ENCODE measurements around the gene GRIA4. TPM values are rescaled to one million over a fixed set of nuclear protein-coding genes. Genes with fewer than 3 reads are reported as not detected.
"Not testable (repeated sequence)": the region's sequence is repeated elsewhere in the genome, so short reads cannot be mapped to it uniquely, and the experiment has no call there.

GRIA4 gene
- polyA plus RNA-seq, 1 experiment = not detected

- ChIA-PET CTCF (no interaction called here), POLR2A (no interaction called here)
- TF ChIP-seq CTCF (IDR thresholded peaks at IDR 0.05; ENCODE audit: insufficient read depth, low read depth, low read length) = no peak
- no peak for DNase-seq (ENCODE audit: low read depth)
- Histone ChIP-seq H3K36me3 (ENCODE audit: control insufficient read depth, insufficient read depth, low read length) (no peaks in the 10 kb centered on the region), H3K27me3 (ENCODE audit: control insufficient read depth, insufficient read depth, low read length) (no peaks in the 10 kb centered on the region), H3K4me3 (ENCODE audit: low read depth, low read length) (no peak overlapping the region)
Measured at GRCh38 chr11:105757107-105757506, 147.2 kb downstream of the GRIA4 start.

- CTCF ChIA-PET = no interaction called here
Measured at GRCh38 chr11:105763594-105763993, 153.7 kb downstream of the GRIA4 start.

DNA sequence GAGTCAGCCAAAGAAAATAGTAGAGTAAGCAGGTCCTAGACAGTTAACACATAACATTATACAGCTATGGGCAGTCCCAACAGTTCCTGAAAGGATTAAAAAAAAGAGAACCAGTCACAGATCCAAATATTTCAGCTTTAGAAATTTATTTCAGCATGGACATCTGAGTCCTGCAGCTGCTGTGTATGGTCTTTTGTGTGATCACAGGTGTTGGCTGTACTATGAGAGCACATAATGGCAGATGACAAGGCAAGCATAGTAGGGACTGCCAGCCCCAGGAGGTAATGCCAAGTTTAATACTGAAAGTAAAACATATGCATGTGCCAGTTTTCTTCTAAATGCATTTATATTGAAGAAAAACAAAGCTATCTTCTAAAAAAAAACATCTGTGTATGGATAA, 158.1 kb downstream of the GRIA4 start:
- ChIA-PET CTCF (no interaction called here), POLR2A (no interaction called here)
- DNase-seq (ENCODE audit: low read depth) = no peak
- no peaks in the 10 kb centered on the region for H3K27me3 ChIP-seq (ENCODE audit: control insufficient read depth, insufficient read depth, low read length)
- no peak for TF ChIP-seq CTCF (IDR thresholded peaks at IDR 0.05; ENCODE audit: insufficient read depth, low read depth, low read length)
- no peak overlapping the region for H3K4me3 ChIP-seq (ENCODE audit: low read depth, low read length)
- no peaks in the 10 kb centered on the region for H3K36me3 ChIP-seq (ENCODE audit: control insufficient read depth, insufficient read depth, low read length)

More at GRCh38 chr11:105763594-105763993, 153.7 kb downstream of the GRIA4 start:
- Histone ChIP-seq H3K36me3 (ENCODE audit: control insufficient read depth, insufficient read depth, low read length) (no peaks in the 10 kb centered on the region), H3K27me3 (ENCODE audit: control insufficient read depth, insufficient read depth, low read length) (no peaks in the 10 kb centered on the region), H3K4me3 (ENCODE audit: low read depth, low read length) (no peak overlapping the region)
- no peak for TF ChIP-seq CTCF (IDR thresholded peaks at IDR 0.05; ENCODE audit: insufficient read depth, low read depth, low read length)
- DNase-seq (ENCODE audit: low read depth) = no peak
- POLR2A ChIA-PET = no interaction called here

DNA sequence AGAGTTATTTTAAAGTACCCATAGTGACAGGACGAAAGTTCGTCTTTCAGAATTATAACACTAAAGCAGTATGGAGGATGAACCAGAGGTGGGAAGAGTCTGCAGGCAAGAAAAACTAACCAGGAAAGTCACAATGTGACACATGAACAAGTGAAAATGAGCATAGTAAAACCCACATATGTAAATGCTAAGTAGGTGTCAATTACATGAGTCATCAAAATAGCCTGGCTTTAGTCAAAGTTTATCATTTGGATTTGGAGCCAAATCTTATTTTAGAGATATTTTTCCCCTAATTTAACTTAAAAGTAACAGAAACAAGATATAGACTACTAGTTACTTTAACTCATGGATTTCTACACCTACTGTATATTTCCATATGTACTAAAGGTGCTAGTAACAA, 159.8 kb downstream of the GRIA4 start:
- no peaks in the 10 kb centered on the region for H3K27me3 ChIP-seq (ENCODE audit: control insufficient read depth, insufficient read depth, low read length)
- H3K4me3 ChIP-seq (ENCODE audit: low read depth, low read length) = no peak overlapping the region
- ChIA-PET CTCF (no interaction called here), POLR2A (no interaction called here)
- TF ChIP-seq CTCF (IDR thresholded peaks at IDR 0.05; ENCODE audit: insufficient read depth, low read depth, low read length) = no peak
- H3K36me3 ChIP-seq (ENCODE audit: control insufficient read depth, insufficient read depth, low read length) = no peaks in the 10 kb centered on the region
- no peak for DNase-seq (ENCODE audit: low read depth)

- DNase-seq (ENCODE audit: low read depth); CTCF ChIA-PET; POLR2A ChIA-PET; H3K27me3 ChIP-seq (ENCODE audit: control insufficient read depth, insufficient read depth, low read length); H3K36me3 ChIP-seq (ENCODE audit: control insufficient read depth, insufficient read depth, low read length); H3K4me3 ChIP-seq (ENCODE audit: low read depth, low read length): not testable (repeated sequence)
Measured at GRCh38 chr11:105773452-105773851, 163.6 kb downstream of the GRIA4 start.

GRCh38 chr11:105774899-105775298, 165.0 kb downstream of the GRIA4 start:
- Histone ChIP-seq H3K4me3 (ENCODE audit: low read depth, low read length) (no peak overlapping the region), H3K36me3 (ENCODE audit: control insufficient read depth, insufficient read depth, low read length) (no peaks in the 10 kb centered on the region), H3K27me3 (ENCODE audit: control insufficient read depth, insufficient read depth, low read length) (no peaks in the 10 kb centered on the region)
- no peak for TF ChIP-seq CTCF (IDR thresholded peaks at IDR 0.05; ENCODE audit: insufficient read depth, low read depth, low read length)
- DNase-seq (ENCODE audit: low read depth) = no peak
- ChIA-PET POLR2A (no interaction called here), CTCF (no interaction called here)
